HEK293 (cell line): ENCODE measurements around the gene PCDHA7.
"Not testable (repeated sequence)": the region's sequence is repeated elsewhere in the genome, so short reads cannot be mapped to it uniquely, and the experiment has no call there.

Source experiments
- CTCF ChIA-PET: fragments of 350-600 bp; formaldehyde crosslinking; extraction: SDS; loops from one replicate; lab custom pipeline; 2021; ENCODE audit warnings: antibody characterized with exemption; lab: Yijun Ruan, JAX
- POLR2A ChIA-PET: fragments of 300-600 bp; formaldehyde crosslinking; extraction: SDS; loops from one replicate; lab custom pipeline; 2020; ENCODE audit warnings: antibody characterized with exemption, inconsistent platforms; lab: Yijun Ruan, JAX
- H3K27ac ChIP-seq: fragments of 200-500 bp; sonication (Bioruptor generic); 2 replicates; pipeline ENCODE4 v1.5.1; 2014; ENCODE audit warnings: low read depth, low read length, control low read depth, inconsistent platforms; ENCODE audit errors: extremely low read depth
- H3K36me3 ChIP-seq, 2 experiments: fragments of 200-500 bp in 1 of 2; sonication (Bioruptor generic) in 1 of 2; 1 replicate in 1 of 2; 2 replicates in 1 of 2; pipeline ENCODE4 v1.5.1; 2014 to 2017; ENCODE audit warnings: inconsistent platforms in 2 of 2, low read length in 2 of 2; ENCODE audit not compliant: control insufficient read depth in 2 of 2, insufficient read depth in 1 of 2
- H3K4me1 ChIP-seq: fragments of 200-500 bp; sonication (Bioruptor generic); 2 replicates; pipeline ENCODE4 v1.5.1; 2014; ENCODE audit warnings: mild to moderate bottlenecking, low read length, inconsistent platforms; ENCODE audit not compliant: control insufficient read depth, insufficient read depth
- H3K4me3 ChIP-seq: 2 replicates; pipeline ENCODE4 v1.5.1; 2011; ENCODE audit warnings: low read depth, mild to moderate bottlenecking, control low read depth, low read length, moderate library complexity
- H3K9me3 ChIP-seq: fragments of 200-500 bp; sonication (Bioruptor generic); 2 replicates; pipeline ENCODE4 v1.5.1; 2014; ENCODE audit warnings: low read depth, low read length, inconsistent platforms; ENCODE audit not compliant: control insufficient read depth, insufficient read depth
- GFI1B ChIP-seq: fragments of 450-650 bp; formaldehyde crosslinking; IDR thresholded peaks from 2 replicates; pipeline ENCODE4 v1.5.1; 2016; ENCODE audit warnings: missing biosample characterization, missing genetic modification characterization
- GLI2 ChIP-seq: fragments of 450-650 bp; formaldehyde crosslinking; IDR thresholded peaks from 2 replicates; pipeline ENCODE4; 2017; ENCODE audit warnings: missing biosample characterization, missing genetic modification characterization, low read depth, borderline replicate concordance
- KLF9 ChIP-seq: fragments of 450-650 bp; formaldehyde crosslinking; IDR thresholded peaks from 2 replicates; pipeline ENCODE4 v1.5.1; 2016; ENCODE audit warnings: missing biosample characterization, missing genetic modification characterization, low read depth
- ZNF114 ChIP-seq: fragments of 450-650 bp; formaldehyde crosslinking; IDR thresholded peaks from 2 replicates; pipeline ENCODE4 v1.5.0; 2017; ENCODE audit warnings: missing biosample characterization, missing genetic modification characterization
- ZNF174 ChIP-seq: fragments of 450-650 bp; formaldehyde crosslinking; IDR thresholded peaks from 2 replicates; pipeline ENCODE4 v1.5.0; 2017; ENCODE audit warnings: missing biosample characterization, mild to moderate bottlenecking, missing genetic modification characterization
- ZNF2 ChIP-seq: fragments of 450-650 bp; formaldehyde crosslinking; IDR thresholded peaks from 2 replicates; pipeline ENCODE4 v1.5.1; 2016; ENCODE audit warnings: missing biosample characterization, missing genetic modification characterization
- ZNF239 ChIP-seq: fragments of 450-650 bp; formaldehyde crosslinking; IDR thresholded peaks from 2 replicates; pipeline ENCODE4 v1.5.1; 2016; ENCODE audit warnings: missing biosample characterization, missing genetic modification characterization
- ZNF274 ChIP-seq, 2 experiments: fragments of 200-500 bp in 1 of 2; fragments of 450-650 bp in 1 of 2; sonication (Bioruptor generic) in 1 of 2; formaldehyde crosslinking in 1 of 2; IDR thresholded peaks; 2 replicates each; pipeline versions ENCODE4 v1.5.1 to v1.6.1; 2014 to 2016; ENCODE audit warnings: borderline replicate concordance in 1 of 2, inconsistent platforms in 1 of 2, low read length in 1 of 2, missing biosample characterization in 1 of 2, missing genetic modification characterization in 1 of 2
- ZNF335 ChIP-seq: fragments of 450-650 bp; formaldehyde crosslinking; conservative IDR thresholded peaks from 2 replicates; pipeline ENCODE4 v1.5.1; 2016; ENCODE audit warnings: missing biosample characterization, missing genetic modification characterization
- ZNF350 ChIP-seq: fragments of 450-650 bp; formaldehyde crosslinking; IDR thresholded peaks from 2 replicates; pipeline ENCODE4 v1.5.0; 2017; ENCODE audit warnings: missing biosample characterization, mild to moderate bottlenecking, missing genetic modification characterization
- ZNF549 ChIP-seq: fragments of 450-650 bp; IDR thresholded peaks from 2 replicates; pipeline ENCODE4 v1.5.1; 2018; ENCODE audit warnings: missing biosample characterization, missing genetic modification characterization, mild to moderate bottlenecking, inconsistent platforms, moderate library complexity
- ZNF571 ChIP-seq: fragments of 450-650 bp; formaldehyde crosslinking; IDR thresholded peaks from 2 replicates; pipeline ENCODE4 v1.5.0; 2017; ENCODE audit warnings: missing biosample characterization, missing genetic modification characterization
- ZNF629 ChIP-seq: fragments of 450-650 bp; formaldehyde crosslinking; IDR thresholded peaks from 2 replicates; pipeline ENCODE4 v1.5.1; 2017; ENCODE audit warnings: missing biosample characterization, missing genetic modification characterization
- ZSCAN16 ChIP-seq: fragments of 450-650 bp; formaldehyde crosslinking; IDR thresholded peaks from 2 replicates; pipeline ENCODE4 v1.5.1; 2016; ENCODE audit warnings: missing biosample characterization, missing genetic modification characterization
- TF ChIP-seq, protein P1 (sequence below): fragments of 450-650 bp; formaldehyde crosslinking; IDR thresholded peaks from 2 replicates; pipeline ENCODE4 v1.5.1; 2016; ENCODE audit warnings: missing biosample characterization, missing genetic modification characterization
- TF ChIP-seq, protein P2 (sequence below): fragments of 450-650 bp; formaldehyde crosslinking; IDR thresholded peaks from 2 replicates; pipeline ENCODE4 v1.5.1; 2016; ENCODE audit warnings: missing biosample characterization, missing genetic modification characterization
- TF ChIP-seq, protein P3 (sequence below): fragments of 450-650 bp; formaldehyde crosslinking; conservative IDR thresholded peaks from 2 replicates; pipeline ENCODE4 v1.5.1; 2016; ENCODE audit warnings: low read depth, missing biosample characterization, missing genetic modification characterization
- TF ChIP-seq, protein P4 (sequence below): fragments of 450-650 bp; formaldehyde crosslinking; IDR thresholded peaks from 2 replicates; pipeline ENCODE4 v1.5.1; 2016; ENCODE audit warnings: missing biosample characterization, missing genetic modification characterization
- TF ChIP-seq, protein P5 (sequence below): fragments of 450-650 bp; formaldehyde crosslinking; IDR thresholded peaks from 2 replicates; pipeline ENCODE4 v1.5.1; 2017; ENCODE audit warnings: missing biosample characterization, missing genetic modification characterization

PCDHA7 gene

DNA sequence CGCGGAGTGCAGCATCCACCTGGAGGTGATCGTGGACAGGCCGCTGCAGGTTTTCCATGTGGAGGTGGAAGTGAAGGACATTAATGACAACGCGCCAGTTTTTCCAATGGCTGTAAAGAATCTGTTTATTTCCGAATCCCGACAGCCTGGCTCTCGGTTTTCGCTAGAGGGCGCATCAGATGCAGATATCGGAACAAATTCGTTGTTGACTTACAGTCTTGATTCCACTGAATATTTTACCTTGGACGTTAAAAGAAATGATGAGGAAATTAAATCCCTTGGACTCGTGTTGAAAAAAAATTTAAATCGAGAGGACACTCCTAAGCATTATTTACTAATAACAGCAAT, 32.6 kb upstream of the PCDHA7 start:
- H3K36me3 ChIP-seq: no peaks in the 10 kb centered on the region
- H3K4me3 ChIP-seq: no peak overlapping the region
- H3K27ac ChIP-seq: no peak overlapping the region
- CTCF ChIA-PET: interaction anchor here (0.6 kb wide), 1 partner anchor 526 kb away, joined by 3 read pairs; no protein-coding TSS in a partner anchor
- POLR2A ChIA-PET: no interaction called here
- no peak for TF ChIP-seq ZNF174 (tag by site-specific recombination)
- no peak for TF ChIP-seq GLI2 (tag by site-specific recombination)
- TF ChIP-seq ZNF274 (IDR thresholded peaks at IDR 0.05; ENCODE audit: low read length): no peak
- no peak for TF ChIP-seq ZNF274 (tag by site-specific recombination; IDR thresholded peaks at IDR 0.05; ENCODE audit: borderline replicate concordance)
- TF ChIP-seq, protein P1, sequence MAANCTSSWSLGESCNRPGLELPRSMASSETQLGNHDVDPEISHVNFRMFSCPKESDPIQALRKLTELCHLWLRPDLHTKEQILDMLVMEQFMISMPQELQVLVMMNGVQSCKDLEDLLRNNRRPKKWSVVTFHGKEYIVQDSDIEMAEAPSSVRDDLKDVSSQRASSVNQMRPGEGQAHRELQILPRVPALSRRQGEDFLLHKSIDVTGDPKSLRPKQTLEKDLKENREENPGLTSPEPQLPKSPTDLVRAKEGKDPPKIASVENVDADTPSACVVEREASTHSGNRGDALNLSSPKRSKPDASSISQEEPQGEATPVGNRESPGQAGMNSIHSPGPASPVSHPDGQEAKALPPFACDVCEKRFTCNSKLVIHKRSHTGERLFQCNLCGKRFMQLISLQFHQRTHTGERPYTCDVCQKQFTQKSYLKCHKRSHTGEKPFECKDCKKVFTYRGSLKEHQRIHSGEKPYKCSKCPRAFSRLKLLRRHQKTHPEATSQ: no peak
- no peak for TF ChIP-seq ZNF629 (tag by site-specific recombination)
- TF ChIP-seq, protein P2, sequence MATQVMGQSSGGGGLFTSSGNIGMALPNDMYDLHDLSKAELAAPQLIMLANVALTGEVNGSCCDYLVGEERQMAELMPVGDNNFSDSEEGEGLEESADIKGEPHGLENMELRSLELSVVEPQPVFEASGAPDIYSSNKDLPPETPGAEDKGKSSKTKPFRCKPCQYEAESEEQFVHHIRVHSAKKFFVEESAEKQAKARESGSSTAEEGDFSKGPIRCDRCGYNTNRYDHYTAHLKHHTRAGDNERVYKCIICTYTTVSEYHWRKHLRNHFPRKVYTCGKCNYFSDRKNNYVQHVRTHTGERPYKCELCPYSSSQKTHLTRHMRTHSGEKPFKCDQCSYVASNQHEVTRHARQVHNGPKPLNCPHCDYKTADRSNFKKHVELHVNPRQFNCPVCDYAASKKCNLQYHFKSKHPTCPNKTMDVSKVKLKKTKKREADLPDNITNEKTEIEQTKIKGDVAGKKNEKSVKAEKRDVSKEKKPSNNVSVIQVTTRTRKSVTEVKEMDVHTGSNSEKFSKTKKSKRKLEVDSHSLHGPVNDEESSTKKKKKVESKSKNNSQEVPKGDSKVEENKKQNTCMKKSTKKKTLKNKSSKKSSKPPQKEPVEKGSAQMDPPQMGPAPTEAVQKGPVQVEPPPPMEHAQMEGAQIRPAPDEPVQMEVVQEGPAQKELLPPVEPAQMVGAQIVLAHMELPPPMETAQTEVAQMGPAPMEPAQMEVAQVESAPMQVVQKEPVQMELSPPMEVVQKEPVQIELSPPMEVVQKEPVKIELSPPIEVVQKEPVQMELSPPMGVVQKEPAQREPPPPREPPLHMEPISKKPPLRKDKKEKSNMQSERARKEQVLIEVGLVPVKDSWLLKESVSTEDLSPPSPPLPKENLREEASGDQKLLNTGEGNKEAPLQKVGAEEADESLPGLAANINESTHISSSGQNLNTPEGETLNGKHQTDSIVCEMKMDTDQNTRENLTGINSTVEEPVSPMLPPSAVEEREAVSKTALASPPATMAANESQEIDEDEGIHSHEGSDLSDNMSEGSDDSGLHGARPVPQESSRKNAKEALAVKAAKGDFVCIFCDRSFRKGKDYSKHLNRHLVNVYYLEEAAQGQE: no peak
- no peak for TF ChIP-seq GFI1B (tag by site-specific recombination)
- TF ChIP-seq, protein P3, sequence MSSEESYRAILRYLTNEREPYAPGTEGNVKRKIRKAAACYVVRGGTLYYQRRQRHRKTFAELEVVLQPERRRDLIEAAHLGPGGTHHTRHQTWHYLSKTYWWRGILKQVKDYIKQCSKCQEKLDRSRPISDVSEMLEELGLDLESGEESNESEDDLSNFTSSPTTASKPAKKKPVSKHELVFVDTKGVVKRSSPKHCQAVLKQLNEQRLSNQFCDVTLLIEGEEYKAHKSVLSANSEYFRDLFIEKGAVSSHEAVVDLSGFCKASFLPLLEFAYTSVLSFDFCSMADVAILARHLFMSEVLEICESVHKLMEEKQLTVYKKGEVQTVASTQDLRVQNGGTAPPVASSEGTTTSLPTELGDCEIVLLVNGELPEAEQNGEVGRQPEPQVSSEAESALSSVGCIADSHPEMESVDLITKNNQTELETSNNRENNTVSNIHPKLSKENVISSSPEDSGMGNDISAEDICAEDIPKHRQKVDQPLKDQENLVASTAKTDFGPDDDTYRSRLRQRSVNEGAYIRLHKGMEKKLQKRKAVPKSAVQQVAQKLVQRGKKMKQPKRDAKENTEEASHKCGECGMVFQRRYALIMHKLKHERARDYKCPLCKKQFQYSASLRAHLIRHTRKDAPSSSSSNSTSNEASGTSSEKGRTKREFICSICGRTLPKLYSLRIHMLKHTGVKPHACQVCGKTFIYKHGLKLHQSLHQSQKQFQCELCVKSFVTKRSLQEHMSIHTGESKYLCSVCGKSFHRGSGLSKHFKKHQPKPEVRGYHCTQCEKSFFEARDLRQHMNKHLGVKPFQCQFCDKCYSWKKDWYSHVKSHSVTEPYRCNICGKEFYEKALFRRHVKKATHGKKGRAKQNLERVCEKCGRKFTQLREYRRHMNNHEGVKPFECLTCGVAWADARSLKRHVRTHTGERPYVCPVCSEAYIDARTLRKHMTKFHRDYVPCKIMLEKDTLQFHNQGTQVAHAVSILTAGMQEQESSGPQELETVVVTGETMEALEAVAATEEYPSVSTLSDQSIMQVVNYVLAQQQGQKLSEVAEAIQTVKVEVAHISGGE (tag by site-specific recombination): no peak
- TF ChIP-seq ZNF571 (tag by site-specific recombination): no peak
- no peak for TF ChIP-seq ZSCAN16 (tag by site-specific recombination)
- no peaks in the 10 kb centered on the region for H3K9me3 ChIP-seq
- no peaks in the 10 kb centered on the region for H3K4me1 ChIP-seq

DNA sequence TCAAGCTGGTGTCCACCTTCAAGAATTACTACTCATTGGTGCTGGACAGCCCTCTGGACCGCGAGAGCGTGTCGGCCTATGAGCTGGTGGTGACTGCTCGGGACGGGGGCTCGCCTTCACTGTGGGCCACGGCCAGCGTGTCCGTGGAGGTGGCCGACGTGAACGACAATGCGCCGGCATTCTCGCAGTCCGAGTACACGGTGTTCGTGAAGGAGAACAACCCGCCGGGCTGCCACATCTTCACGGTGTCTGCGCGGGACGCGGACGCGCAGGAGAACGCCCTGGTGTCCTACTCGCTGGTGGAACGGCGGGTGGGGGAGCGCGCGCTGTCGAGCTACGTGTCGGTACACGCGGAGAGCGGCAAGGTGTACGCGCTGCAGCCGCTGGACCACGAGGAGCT, 31.7 kb upstream of the PCDHA7 start:
- H3K4me1 ChIP-seq, H3K36me3 ChIP-seq, POLR2A ChIA-PET, CTCF ChIA-PET, H3K9me3 ChIP-seq, H3K4me3 ChIP-seq, H3K27ac ChIP-seq: not testable (repeated sequence)

DNA sequence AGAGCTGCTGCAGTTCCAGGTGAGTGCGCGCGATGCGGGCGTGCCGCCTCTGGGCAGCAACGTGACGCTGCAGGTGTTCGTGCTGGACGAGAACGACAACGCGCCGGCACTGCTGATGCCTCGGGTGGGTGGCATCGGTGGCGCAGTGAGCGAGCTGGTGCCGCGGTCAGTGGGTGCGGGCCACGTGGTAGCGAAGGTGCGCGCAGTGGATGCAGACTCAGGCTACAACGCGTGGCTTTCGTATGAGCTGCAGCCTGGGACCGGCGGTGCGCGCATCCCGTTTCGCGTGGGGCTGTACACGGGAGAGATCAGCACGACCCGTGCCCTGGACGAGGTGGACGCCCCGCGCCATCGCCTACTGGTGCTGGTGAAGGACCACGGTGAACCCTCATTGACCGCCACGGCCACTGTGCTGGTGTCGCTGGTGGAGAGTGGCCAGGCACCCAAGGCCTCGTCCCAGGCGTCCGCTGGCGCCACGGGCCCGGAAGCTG, 31.2 kb upstream of the PCDHA7 start:
- H3K9me3 ChIP-seq: no peaks in the 10 kb centered on the region
- CTCF ChIA-PET: no interaction called here
- POLR2A ChIA-PET: no interaction called here
- TF ChIP-seq KLF9 (tag by site-specific recombination) (no peak), ZNF114 (no peak), ZNF571 (tag by site-specific recombination) (no peak), ZNF239 (tag by site-specific recombination) (no peak), ZNF549 (tag by site-specific recombination) (no peak), ZNF335 (tag by site-specific recombination) (no peak), ZNF2 (tag by site-specific recombination) (no peak), ZNF350 (tag by site-specific recombination) (no peak), ZSCAN16 (tag by site-specific recombination) (no peak)
- TF ChIP-seq, protein P4, sequence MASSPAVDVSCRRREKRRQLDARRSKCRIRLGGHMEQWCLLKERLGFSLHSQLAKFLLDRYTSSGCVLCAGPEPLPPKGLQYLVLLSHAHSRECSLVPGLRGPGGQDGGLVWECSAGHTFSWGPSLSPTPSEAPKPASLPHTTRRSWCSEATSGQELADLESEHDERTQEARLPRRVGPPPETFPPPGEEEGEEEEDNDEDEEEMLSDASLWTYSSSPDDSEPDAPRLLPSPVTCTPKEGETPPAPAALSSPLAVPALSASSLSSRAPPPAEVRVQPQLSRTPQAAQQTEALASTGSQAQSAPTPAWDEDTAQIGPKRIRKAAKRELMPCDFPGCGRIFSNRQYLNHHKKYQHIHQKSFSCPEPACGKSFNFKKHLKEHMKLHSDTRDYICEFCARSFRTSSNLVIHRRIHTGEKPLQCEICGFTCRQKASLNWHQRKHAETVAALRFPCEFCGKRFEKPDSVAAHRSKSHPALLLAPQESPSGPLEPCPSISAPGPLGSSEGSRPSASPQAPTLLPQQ (tag by site-specific recombination): no peak
- TF ChIP-seq, protein P5, sequence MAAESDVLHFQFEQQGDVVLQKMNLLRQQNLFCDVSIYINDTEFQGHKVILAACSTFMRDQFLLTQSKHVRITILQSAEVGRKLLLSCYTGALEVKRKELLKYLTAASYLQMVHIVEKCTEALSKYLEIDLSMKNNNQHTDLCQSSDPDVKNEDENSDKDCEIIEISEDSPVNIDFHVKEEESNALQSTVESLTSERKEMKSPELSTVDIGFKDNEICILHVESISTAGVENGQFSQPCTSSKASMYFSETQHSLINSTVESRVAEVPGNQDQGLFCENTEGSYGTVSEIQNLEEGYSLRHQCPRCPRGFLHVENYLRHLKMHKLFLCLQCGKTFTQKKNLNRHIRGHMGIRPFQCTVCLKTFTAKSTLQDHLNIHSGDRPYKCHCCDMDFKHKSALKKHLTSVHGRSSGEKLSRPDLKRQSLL (tag by site-specific recombination): no peak

More for the DNA sequence above, 31.2 kb upstream of the PCDHA7 start:
- no peak overlapping the region for H3K27ac ChIP-seq
- H3K4me3 ChIP-seq: no peak overlapping the region
- no peaks in the 10 kb centered on the region for H3K36me3 ChIP-seq
- H3K4me1 ChIP-seq: no peaks in the 10 kb centered on the region
